Adrenal gland (tissue), 5 donors: ENCODE data around the gene CFD.

Source experiments
- POLR2A ChIP-seq, 2 donors: fragments of 450-650 bp; IDR thresholded peaks; one replicate each; pipeline ENCODE4 v1.6.1; 2017; ENCODE audit warnings: antibody characterized with exemption in 2 of 2, mild to moderate bottlenecking in 2 of 2, moderate library complexity in 1 of 2
- TF ChIP-seq, protein P1 (sequence below), 6 experiments: fragments of 450-650 bp in 4 of 6; fragments of 200-600 bp in 2 of 6; sonication (generic) in 1 of 6; IDR thresholded peaks; 1 replicate in 5 of 6; 2 replicates in 1 of 6; pipeline versions ENCODE4 v1.5.1 to v1.8.0; 2016 to 2021; ENCODE audit warnings: antibody characterized with exemption in 6 of 6, mild to moderate bottlenecking in 2 of 6, moderate library complexity in 1 of 6
- donor health status: DM: no; HTN: no; CAD: no.

DNA sequence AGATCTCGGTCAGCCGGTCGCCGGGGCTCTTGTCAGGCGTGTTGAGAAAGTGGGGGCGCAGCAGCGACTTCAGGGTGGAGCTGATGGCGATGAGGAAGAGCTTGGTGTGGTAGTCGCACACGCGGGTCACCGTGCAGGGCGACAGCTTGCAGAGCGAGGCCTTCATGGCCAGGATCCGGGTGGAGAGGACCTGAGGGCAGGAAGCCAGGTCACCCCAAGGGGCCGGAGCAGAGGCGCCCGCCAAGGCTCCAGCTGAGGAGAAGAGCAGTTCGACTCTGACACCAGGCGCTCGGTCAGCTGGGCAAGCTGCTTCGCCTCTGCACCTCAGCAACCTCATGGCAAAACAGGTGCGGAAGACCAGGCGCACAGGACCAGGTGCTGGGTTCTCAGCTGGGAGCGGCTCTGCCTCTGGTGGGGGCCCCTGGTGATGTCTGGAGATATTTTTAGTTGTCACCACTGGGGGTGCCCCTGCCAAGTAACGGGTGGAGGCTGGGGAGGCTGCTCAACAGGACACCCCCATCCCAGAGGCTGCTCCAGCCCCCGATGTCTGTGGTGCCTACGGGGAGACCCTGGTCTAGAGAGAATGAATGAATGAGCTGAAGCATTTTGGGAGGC lies 15.9 kb downstream of the CFD start:
- TF ChIP-seq, protein P1, sequence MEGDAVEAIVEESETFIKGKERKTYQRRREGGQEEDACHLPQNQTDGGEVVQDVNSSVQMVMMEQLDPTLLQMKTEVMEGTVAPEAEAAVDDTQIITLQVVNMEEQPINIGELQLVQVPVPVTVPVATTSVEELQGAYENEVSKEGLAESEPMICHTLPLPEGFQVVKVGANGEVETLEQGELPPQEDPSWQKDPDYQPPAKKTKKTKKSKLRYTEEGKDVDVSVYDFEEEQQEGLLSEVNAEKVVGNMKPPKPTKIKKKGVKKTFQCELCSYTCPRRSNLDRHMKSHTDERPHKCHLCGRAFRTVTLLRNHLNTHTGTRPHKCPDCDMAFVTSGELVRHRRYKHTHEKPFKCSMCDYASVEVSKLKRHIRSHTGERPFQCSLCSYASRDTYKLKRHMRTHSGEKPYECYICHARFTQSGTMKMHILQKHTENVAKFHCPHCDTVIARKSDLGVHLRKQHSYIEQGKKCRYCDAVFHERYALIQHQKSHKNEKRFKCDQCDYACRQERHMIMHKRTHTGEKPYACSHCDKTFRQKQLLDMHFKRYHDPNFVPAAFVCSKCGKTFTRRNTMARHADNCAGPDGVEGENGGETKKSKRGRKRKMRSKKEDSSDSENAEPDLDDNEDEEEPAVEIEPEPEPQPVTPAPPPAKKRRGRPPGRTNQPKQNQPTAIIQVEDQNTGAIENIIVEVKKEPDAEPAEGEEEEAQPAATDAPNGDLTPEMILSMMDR (IDR thresholded peaks at IDR 0.05) = no peak
- TF ChIP-seq POLR2A (IDR thresholded peaks at IDR 0.05) = no peak
